Measurements from ENCODE around the gene TRIM72.
"Not testable (repeated sequence)": the region's sequence is repeated elsewhere in the genome, so short reads cannot be mapped to it uniquely, and the experiment has no call there.

The TRIM72 gene

GRCh38 chr16:31216422-31217135 is 2.7 kb downstream of the TRIM72 start, which contains the start of gene PYDC1:
Gene PYDC1 (minus strand): TSS chr16:31217135. CDS start chr16:31217028, 107 bp downstream.
- no peak for DNase-seq

- DNase-seq, result no peak
Measured at GRCh38 chr16:31217136-31217530, 3.2 kb downstream of the TRIM72 start.

GRCh38 chr16:31219154-31219741 is 5.3 kb downstream of the TRIM72 start:
- no peak for DNase-seq

- DNase-seq, result no peak
Measured at GRCh38 chr16:31221357-31222160, 7.6 kb downstream of the TRIM72 start.

GRCh38 chr16:31223044-31223443 is 9.1 kb downstream of the TRIM72 start:
- DNase-seq, result no peak

GRCh38 chr16:31224092-31224955 is 10.4 kb downstream of the TRIM72 start:
- DNase-seq, result no peak

GRCh38 chr16:31225193-31225592 is 11.3 kb downstream of the TRIM72 start:
- no peak for DNase-seq

- no peak for DNase-seq
Measured at GRCh38 chr16:31228206-31228605, 14.3 kb downstream of the TRIM72 start.

- no peak for DNase-seq
Measured at GRCh38 chr16:31229501-31229900, 15.6 kb downstream of the TRIM72 start.

GRCh38 chr16:31238041-31238440 is 24.1 kb downstream of the TRIM72 start:
- DNase-seq, result no peak

- DNase-seq, result no peak
Measured at GRCh38 chr16:31242206-31242605, 28.3 kb downstream of the TRIM72 start.

GRCh38 chr16:31243734-31244670 is 30.1 kb downstream of the TRIM72 start:
- DNase-seq, result peak; percentile 83

- not testable (repeated sequence) for DNase-seq
Measured at GRCh38 chr16:31245598-31245997, 31.7 kb downstream of the TRIM72 start.

GRCh38 chr16:31246296-31246695 is 32.4 kb downstream of the TRIM72 start:
- no peak for DNase-seq

- DNase-seq, result no peak
Measured at GRCh38 chr16:31248344-31248743, 34.4 kb downstream of the TRIM72 start.

- no peak for DNase-seq
Measured at GRCh38 chr16:31250782-31251384, 37.0 kb downstream of the TRIM72 start.

- no peak for DNase-seq
Measured at GRCh38 chr16:31251435-31251834, 37.5 kb downstream of the TRIM72 start.

GRCh38 chr16:31253642-31254045 is 39.7 kb downstream of the TRIM72 start:
- peak; percentile 63 for DNase-seq

GRCh38 chr16:31256466-31256865 is 42.5 kb downstream of the TRIM72 start:
- no peak for DNase-seq

- DNase-seq, result no peak
Measured at GRCh38 chr16:31258366-31258765, 44.4 kb downstream of the TRIM72 start.
